Measurements from ENCODE around the gene PTPRZ1.

The PTPRZ1 gene

DNA sequence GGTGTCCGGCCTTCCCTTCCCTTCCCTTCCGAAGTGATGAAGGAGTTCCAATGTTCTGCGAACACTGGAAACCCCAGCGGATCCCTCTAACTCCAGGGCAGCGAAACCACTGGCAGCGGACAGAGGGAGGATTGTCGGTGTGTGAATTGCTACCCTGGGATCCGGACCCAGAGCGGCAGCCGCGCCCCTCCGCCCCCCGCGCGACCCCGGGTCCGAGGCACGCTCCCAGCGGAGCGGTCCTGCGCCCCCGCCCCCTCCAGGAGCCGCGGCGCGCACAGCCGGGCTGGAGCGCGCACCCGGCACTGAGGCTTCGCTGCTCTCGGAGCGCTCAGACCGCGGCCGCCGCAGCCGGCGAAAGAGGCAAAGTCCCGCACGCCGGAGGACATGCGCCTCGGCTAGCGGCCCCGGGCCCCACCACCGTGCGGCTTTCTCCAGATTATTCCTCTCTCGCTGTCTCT lies at the start of gene PTPRZ1:
Gene PTPRZ1, plus strand, starts transcription at position 331 of the 458 bp plus-strand sequence. CDS start 339 bp downstream, outside the sequence.
- Histone ChIP-seq H3K4me3 (ENCODE audit: insufficient read depth, low read length, poor library complexity, severe bottlenecking) (no peak within 1 kb of the TSS), H3F3A (ENCODE audit: insufficient read depth) (no peaks in the 10 kb centered on the region), H3K4me2 (ENCODE audit: low read depth, low read length, poor library complexity, severe bottlenecking) (no peak within 1 kb of the TSS), H3K9ac (ENCODE audit: low read length) (no peak within 1 kb of the TSS), H4K20me1 (ENCODE audit: low read depth, low read length) (no peaks in the 10 kb centered on the region), H3K27ac (ENCODE audit: low read depth, low read length) (no peak within 1 kb of the TSS), H3K27me3 (ENCODE audit: low read length) (no peaks in the 10 kb centered on the region), H3K9me3 (ENCODE audit: insufficient read depth, low read length) (no peaks in the 10 kb centered on the region), H3K79me2 (ENCODE audit: insufficient read depth, low read length) (no peaks in the 10 kb centered on the region), H2AFZ (ENCODE audit: low read depth, low read length, severe bottlenecking) (no peak within 1 kb of the TSS), H3K9me2 (replicated peaks; ENCODE audit: insufficient read depth, low read length) (no peaks in the 10 kb centered on the region), H3K36me3 (ENCODE audit: low read length) (no peaks in the 10 kb centered on the region)
- TF ChIP-seq, protein P1, sequence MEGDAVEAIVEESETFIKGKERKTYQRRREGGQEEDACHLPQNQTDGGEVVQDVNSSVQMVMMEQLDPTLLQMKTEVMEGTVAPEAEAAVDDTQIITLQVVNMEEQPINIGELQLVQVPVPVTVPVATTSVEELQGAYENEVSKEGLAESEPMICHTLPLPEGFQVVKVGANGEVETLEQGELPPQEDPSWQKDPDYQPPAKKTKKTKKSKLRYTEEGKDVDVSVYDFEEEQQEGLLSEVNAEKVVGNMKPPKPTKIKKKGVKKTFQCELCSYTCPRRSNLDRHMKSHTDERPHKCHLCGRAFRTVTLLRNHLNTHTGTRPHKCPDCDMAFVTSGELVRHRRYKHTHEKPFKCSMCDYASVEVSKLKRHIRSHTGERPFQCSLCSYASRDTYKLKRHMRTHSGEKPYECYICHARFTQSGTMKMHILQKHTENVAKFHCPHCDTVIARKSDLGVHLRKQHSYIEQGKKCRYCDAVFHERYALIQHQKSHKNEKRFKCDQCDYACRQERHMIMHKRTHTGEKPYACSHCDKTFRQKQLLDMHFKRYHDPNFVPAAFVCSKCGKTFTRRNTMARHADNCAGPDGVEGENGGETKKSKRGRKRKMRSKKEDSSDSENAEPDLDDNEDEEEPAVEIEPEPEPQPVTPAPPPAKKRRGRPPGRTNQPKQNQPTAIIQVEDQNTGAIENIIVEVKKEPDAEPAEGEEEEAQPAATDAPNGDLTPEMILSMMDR (IDR thresholded peaks at IDR 0.05; ENCODE audit: insufficient read depth, low read length, poor library complexity, severe bottlenecking), result no peak
- no peak for TF ChIP-seq EZH2phosphoT487 (conservative IDR thresholded peaks at IDR 0.05; ENCODE audit: low read length)

DNA sequence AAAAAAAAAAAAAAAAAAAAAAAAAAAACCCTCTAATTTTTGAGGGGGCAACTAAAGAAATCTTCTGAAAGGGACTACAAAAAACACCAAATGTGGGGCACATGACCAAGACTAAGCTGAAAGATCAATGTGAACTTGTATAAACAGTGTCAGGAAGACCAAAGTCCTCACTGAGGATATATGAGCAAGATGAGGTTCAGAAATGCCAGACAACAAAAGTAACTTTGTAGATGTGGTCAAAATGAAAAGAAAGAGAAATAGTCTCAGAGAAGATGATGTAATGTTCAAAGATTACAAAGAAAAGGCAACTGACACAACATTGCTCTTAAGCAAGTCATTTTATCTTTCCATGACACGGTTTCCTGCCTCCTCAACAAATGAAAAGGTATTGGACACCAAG lies 48.7 kb upstream of the PTPRZ1 start:
- Histone ChIP-seq H3K4me2 (ENCODE audit: low read depth, low read length, poor library complexity, severe bottlenecking) (no peak overlapping the region), H3K36me3 (ENCODE audit: low read length) (no peaks in the 10 kb centered on the region), H4K20me1 (ENCODE audit: low read depth, low read length) (no peaks in the 10 kb centered on the region), H3F3A (ENCODE audit: insufficient read depth) (no peaks in the 10 kb centered on the region), H3K79me2 (ENCODE audit: insufficient read depth, low read length) (no peaks in the 10 kb centered on the region), H3K27ac (ENCODE audit: low read depth, low read length) (no peak overlapping the region), H3K4me3 (ENCODE audit: insufficient read depth, low read length, poor library complexity, severe bottlenecking) (no peak overlapping the region), H3K9me2 (replicated peaks; ENCODE audit: insufficient read depth, low read length) (no peaks in the 10 kb centered on the region), H3K9ac (ENCODE audit: low read length) (no peak overlapping the region), H2AFZ (ENCODE audit: low read depth, low read length, severe bottlenecking) (no peak overlapping the region), H3K9me3 (ENCODE audit: insufficient read depth, low read length) (no peaks in the 10 kb centered on the region), H3K27me3 (ENCODE audit: low read length) (no peaks in the 10 kb centered on the region)
- TF ChIP-seq, protein P1 (IDR thresholded peaks at IDR 0.05; ENCODE audit: insufficient read depth, low read length, poor library complexity, severe bottlenecking), result no peak
- TF ChIP-seq EZH2phosphoT487 (conservative IDR thresholded peaks at IDR 0.05; ENCODE audit: low read length), result no peak

DNA sequence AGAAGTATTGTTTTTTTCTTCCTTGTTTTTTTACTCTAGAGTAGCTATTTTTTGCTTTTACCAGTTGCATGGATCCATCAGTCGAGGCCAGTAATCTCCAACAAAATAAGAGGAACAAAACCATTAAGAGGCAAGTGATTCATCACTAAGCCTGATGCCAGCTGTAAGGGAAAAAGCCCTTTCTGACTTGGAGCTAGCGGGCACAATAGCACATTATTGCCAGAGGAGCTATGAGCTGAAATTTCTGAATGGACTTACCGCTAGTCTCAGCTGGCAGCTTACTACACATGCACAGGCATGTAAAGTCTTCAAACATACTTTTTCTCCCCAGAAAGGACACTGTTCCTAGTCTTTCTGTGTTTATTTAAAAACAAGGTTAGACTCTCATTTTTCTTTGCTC lies 41.6 kb upstream of the PTPRZ1 start:
- no peak overlapping the region for H2AFZ ChIP-seq (ENCODE audit: low read depth, low read length, severe bottlenecking)
- no peaks in the 10 kb centered on the region for H3K79me2 ChIP-seq (ENCODE audit: insufficient read depth, low read length)
- no peak overlapping the region for H3K9ac ChIP-seq (ENCODE audit: low read length)
- no peaks in the 10 kb centered on the region for H3K9me2 ChIP-seq (replicated peaks; ENCODE audit: insufficient read depth, low read length)
- no peak overlapping the region for H3K4me2 ChIP-seq (ENCODE audit: low read depth, low read length, poor library complexity, severe bottlenecking)
- no peak overlapping the region for H3K4me3 ChIP-seq (ENCODE audit: insufficient read depth, low read length, poor library complexity, severe bottlenecking)
- no peaks in the 10 kb centered on the region for H3K36me3 ChIP-seq (ENCODE audit: low read length)
- TF ChIP-seq, protein P1 (IDR thresholded peaks at IDR 0.05; ENCODE audit: insufficient read depth, low read length, poor library complexity, severe bottlenecking), result no peak
- no peak for TF ChIP-seq EZH2phosphoT487 (conservative IDR thresholded peaks at IDR 0.05; ENCODE audit: low read length)
- H4K20me1 ChIP-seq (ENCODE audit: low read depth, low read length), result no peaks in the 10 kb centered on the region
- H3K9me3 ChIP-seq (ENCODE audit: insufficient read depth, low read length), result no peaks in the 10 kb centered on the region
- no peaks in the 10 kb centered on the region for H3F3A ChIP-seq (ENCODE audit: insufficient read depth)
- no peak overlapping the region for H3K27ac ChIP-seq (ENCODE audit: low read depth, low read length)
- no peaks in the 10 kb centered on the region for H3K27me3 ChIP-seq (ENCODE audit: low read length)

Measured in SU-DHL-6 (cell line).